HEK293T (cell line): ENCODE results near the gene MAPK8IP3.

ENCODE experiments used
- CTCF ChIA-PET: fragments of 350-600 bp; formaldehyde crosslinking; extraction: SDS; loops from one replicate; lab custom pipeline; 2021; ENCODE audit warnings: antibody characterized with exemption, inconsistent platforms; lab: Yijun Ruan, JAX
- POLR2A ChIA-PET: fragments of 350-600 bp; formaldehyde crosslinking; extraction: SDS; loops from one replicate; lab custom pipeline; 2020; ENCODE audit warnings: antibody characterized with exemption, inconsistent platforms; lab: Yijun Ruan, JAX
- DNase-seq: peaks from one replicate; pipeline ENCODE4 v3.0.0; 2012; ENCODE audit warnings: mixed read lengths; ENCODE audit errors: extremely low spot score
- ARNT ChIP-seq: fragments of 450-650 bp; IDR thresholded peaks from 2 replicates; pipeline ENCODE4 v1.6.1; 2017; ENCODE audit warnings: mild to moderate bottlenecking
- BHLHE40 ChIP-seq: fragments of 450-650 bp; IDR thresholded peaks from 2 replicates; pipeline ENCODE4 v1.6.1; 2016; ENCODE audit warnings: mild to moderate bottlenecking, moderate library complexity, borderline replicate concordance
- CTBP1 ChIP-seq: fragments of 450-650 bp; IDR thresholded peaks from 2 replicates; pipeline ENCODE4 v1.6.1; 2016; ENCODE audit warnings: borderline replicate concordance
- ELF4 ChIP-seq: fragments of 450-650 bp; IDR thresholded peaks from 2 replicates; pipeline ENCODE4 v1.6.1; 2017; ENCODE audit warnings: antibody characterized with exemption
- FOXA1 ChIP-seq: fragments of 450-650 bp; IDR thresholded peaks from 2 replicates; pipeline ENCODE4 v1.6.1; 2016; ENCODE audit warnings: mild to moderate bottlenecking
- FOXK2 ChIP-seq: fragments of 450-650 bp; IDR thresholded peaks from 2 replicates; pipeline ENCODE4 v1.6.1; 2016; ENCODE audit warnings: mild to moderate bottlenecking
- FOXM1 ChIP-seq: fragments of 450-650 bp; IDR thresholded peaks from 2 replicates; pipeline ENCODE4 v1.6.1; 2017; ENCODE audit warnings: mild to moderate bottlenecking, borderline replicate concordance
- HDGF ChIP-seq: fragments of 450-650 bp; IDR thresholded peaks from 2 replicates; pipeline ENCODE4 v1.6.1; 2017; ENCODE audit warnings: antibody characterized with exemption, borderline replicate concordance
- L3MBTL2 ChIP-seq: fragments of 450-650 bp; conservative IDR thresholded peaks from 2 replicates; pipeline ENCODE4 v1.6.1; 2016; ENCODE audit warnings: mild to moderate bottlenecking
- LEF1 ChIP-seq: fragments of 450-650 bp; IDR thresholded peaks from 2 replicates; pipeline ENCODE4 v1.6.1; 2017; ENCODE audit warnings: mild to moderate bottlenecking, borderline replicate concordance
- NFRKB ChIP-seq: fragments of 450-650 bp; IDR thresholded peaks from 2 replicates; pipeline ENCODE4 v1.6.1; 2016; ENCODE audit warnings: mild to moderate bottlenecking, moderate library complexity
- PKNOX1 ChIP-seq: fragments of 450-650 bp; IDR thresholded peaks from 2 replicates; pipeline ENCODE4 v1.6.1; 2016
- SP1 ChIP-seq: fragments of 450-650 bp; IDR thresholded peaks from 2 replicates; pipeline ENCODE4 v1.6.1; 2017
- SUZ12 ChIP-seq: fragments of 450-650 bp; IDR thresholded peaks from 2 replicates; pipeline ENCODE4 v1.6.1; 2016; ENCODE audit warnings: mild to moderate bottlenecking
- TARDBP ChIP-seq: fragments of 450-650 bp; IDR thresholded peaks from 2 replicates; pipeline ENCODE4 v1.6.1; 2016
- ZNF384 ChIP-seq: fragments of 450-650 bp; IDR thresholded peaks from 2 replicates; pipeline ENCODE4 v1.6.1; 2016

Gene MAPK8IP3

DNA sequence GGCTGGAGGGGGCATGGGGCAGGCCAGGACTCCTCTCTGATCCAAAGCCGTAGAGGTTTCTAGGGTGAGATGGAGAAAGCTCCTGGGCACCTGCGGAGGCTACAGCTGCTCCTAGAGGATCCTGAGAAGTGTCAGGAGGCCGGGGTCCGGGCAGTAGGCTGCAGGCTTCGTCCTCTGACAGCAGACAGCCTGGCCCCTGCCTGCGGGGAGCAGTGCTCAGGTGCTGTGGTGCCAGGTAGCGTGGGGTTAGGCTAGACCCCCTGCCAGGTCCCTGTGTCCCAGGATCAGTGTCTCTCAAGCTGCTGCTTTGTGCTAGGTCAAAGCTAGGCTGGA is 68.4 kb downstream of the MAPK8IP3 start:
- TF ChIP-seq TARDBP = no peak
- no peak for TF ChIP-seq FOXM1
- TF ChIP-seq SP1 = no peak
- TF ChIP-seq PKNOX1 = no peak
- no peak for TF ChIP-seq BHLHE40
- no peak for TF ChIP-seq L3MBTL2
- TF ChIP-seq ELF4 = no peak
- TF ChIP-seq HDGF = no peak
- no peak for TF ChIP-seq NFRKB
- no peak for TF ChIP-seq LEF1
- TF ChIP-seq FOXK2 = no peak
- no peak for TF ChIP-seq ZNF384
- TF ChIP-seq ARNT = no peak
- TF ChIP-seq SUZ12 = no peak
- no peak for TF ChIP-seq FOXA1
- TF ChIP-seq CTBP1 = no peak
- no peak for DNase-seq
- ChIA-PET CTCF (interaction anchor here (0.6 to 1.2 kb wide), 3 partner anchors 8 to 177 kb away, joined by 3 to 5 read pairs (median 4); partner anchors contain the start of genes NUBP2 and SPSB3), POLR2A (interaction anchor here (5.6 kb wide), 1 partner anchor 7 kb away, joined by 71 read pairs; the partner anchor contains the start of genes NUBP2 and SPSB3)

- TF ChIP-seq BHLHE40 = no peak
- TF ChIP-seq FOXM1 = no peak
- ChIA-PET POLR2A (interaction anchor here (5.6 kb wide), 1 partner anchor 7 kb away, joined by 71 read pairs; the partner anchor contains the start of genes NUBP2 and SPSB3), CTCF (interaction anchor here (1.2 kb wide), 1 partner anchor 7 kb away, joined by 5 read pairs; the partner anchor contains the start of genes NUBP2 and SPSB3)
- DNase-seq = no peak
Measured at GRCh38 chr16:1775006-1775845, 69.2 kb downstream of the MAPK8IP3 start.

GRCh38 chr16:1775846-1776671 is 70.1 kb downstream of the MAPK8IP3 start:
- TF ChIP-seq SUZ12 (no peak), LEF1 (no peak), CTBP1 (no peak)
- ChIA-PET CTCF (no interaction called here), POLR2A (interaction anchor here (2.1 kb wide), 1 partner anchor 51 kb away, joined by 5 read pairs; the partner anchor contains the start of genes FAHD1 and HAGH)
- no peak for DNase-seq

DNA sequence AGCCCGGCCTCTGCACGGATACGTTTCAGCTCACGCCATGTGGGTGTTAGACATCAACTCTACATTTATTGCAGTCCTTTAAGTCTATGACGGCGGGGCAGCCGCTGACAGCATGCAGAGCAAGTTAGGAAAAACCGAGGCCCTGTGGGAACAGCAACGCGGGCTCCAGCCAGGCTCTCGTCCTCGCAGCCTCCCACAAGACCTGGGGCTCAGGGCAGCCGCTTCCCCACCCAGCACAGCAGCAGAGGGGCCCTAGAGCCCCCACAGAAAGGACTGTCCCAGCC is 70.6 kb downstream of the MAPK8IP3 start:
- POLR2A ChIA-PET = interaction anchor here (2.1 kb wide), 1 partner anchor 51 kb away, joined by 5 read pairs; the partner anchor contains the start of genes FAHD1 and HAGH
- CTCF ChIA-PET = no interaction called here
- DNase-seq = no peak
- no peak for TF ChIP-seq ZNF384
- no peak for TF ChIP-seq ARNT
- no peak for TF ChIP-seq FOXA1
- no peak for TF ChIP-seq ELF4
- no peak for TF ChIP-seq TARDBP

DNA sequence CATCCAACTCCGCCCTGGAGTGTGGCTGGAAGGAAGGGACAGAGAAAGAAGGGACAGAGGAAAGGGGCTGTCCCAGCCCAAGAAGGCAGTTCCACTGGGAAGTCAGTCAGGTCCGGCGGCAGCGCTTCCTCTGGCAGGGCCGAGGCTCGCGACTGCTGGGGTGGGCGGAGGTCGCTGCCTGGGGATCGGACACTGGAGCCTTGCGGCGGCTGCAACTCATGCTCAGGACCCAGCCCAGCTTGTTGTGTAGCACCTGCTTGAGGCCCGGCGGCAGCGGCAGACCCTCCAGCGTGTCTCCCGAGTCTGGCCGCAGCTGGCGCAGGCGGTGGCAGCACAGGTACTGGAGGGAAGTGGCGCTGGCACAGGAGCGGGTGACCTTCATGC is 71.0 kb downstream of the MAPK8IP3 start:
- TF ChIP-seq HDGF = no peak
- no peak for TF ChIP-seq TARDBP
- TF ChIP-seq FOXK2 = no peak
- no peak for TF ChIP-seq FOXA1
- no peak for TF ChIP-seq SP1
- no peak for TF ChIP-seq BHLHE40
- TF ChIP-seq FOXM1 = no peak
- no peak for TF ChIP-seq PKNOX1
- TF ChIP-seq SUZ12 = no peak
- TF ChIP-seq LEF1 = no peak
- no peak for TF ChIP-seq ARNT
- TF ChIP-seq L3MBTL2 = no peak
- TF ChIP-seq CTBP1 = no peak
- TF ChIP-seq NFRKB = no peak
- no peak for TF ChIP-seq ELF4
- TF ChIP-seq ZNF384 = no peak
- ChIA-PET POLR2A (interaction anchor here (2.1 kb wide), 1 partner anchor 50 kb away, joined by 5 read pairs; the partner anchor contains the start of genes FAHD1 and HAGH), CTCF (no interaction called here)
- DNase-seq = no peak

DNA sequence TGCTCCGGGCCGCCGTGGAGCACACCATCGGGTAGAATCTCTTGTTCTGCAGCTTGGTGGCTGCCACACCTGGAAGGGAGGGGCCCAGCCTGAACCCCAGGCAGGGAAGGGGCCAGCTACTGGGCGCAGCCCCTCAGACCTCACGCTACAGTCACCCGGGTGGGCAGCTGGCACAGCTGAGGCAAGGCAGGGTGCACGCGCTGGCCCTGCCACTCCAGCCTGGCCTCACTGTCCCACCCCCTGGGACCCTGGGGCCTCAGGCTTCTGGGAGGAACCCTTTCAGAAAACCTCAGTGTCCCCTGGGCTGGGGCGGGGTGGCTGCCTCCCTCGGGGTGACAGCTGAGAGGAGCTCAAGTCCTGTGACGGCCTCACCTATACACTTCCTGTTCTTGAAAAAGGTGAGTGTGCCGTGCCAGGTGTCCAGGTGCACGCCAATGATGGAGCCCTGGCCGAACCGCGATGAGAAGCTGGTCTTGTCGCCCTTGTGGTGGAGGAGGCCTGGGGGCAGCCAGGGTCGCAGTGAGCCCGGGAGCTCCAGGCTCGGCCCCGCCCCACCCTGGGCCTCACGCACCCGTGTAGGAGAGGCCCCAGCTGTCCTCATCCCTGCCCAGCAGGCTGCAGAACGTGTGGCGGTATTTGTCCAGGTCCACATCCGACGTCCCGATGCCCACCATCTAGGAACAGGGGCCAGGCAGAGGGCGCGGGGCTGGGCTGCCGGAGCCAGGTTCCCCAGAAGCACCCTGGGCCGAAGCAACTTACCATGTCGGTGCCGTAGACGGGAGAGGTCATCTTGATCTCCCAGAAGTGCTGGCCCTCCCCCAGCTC is 71.6 kb downstream of the MAPK8IP3 start:
- CTCF ChIA-PET = no interaction called here

More for the DNA sequence above, 71.6 kb downstream of the MAPK8IP3 start:
- TF ChIP-seq FOXK2 = no peak
- TF ChIP-seq SUZ12 = no peak
- no peak for TF ChIP-seq FOXA1
- TF ChIP-seq ARNT = no peak
- TF ChIP-seq ZNF384 = no peak
- TF ChIP-seq LEF1 = no peak
- no peak for TF ChIP-seq BHLHE40
- TF ChIP-seq NFRKB = no peak
- TF ChIP-seq PKNOX1 = no peak
- no peak for TF ChIP-seq SP1
- no peak for TF ChIP-seq ELF4
- no peak for TF ChIP-seq HDGF
- TF ChIP-seq FOXM1 = no peak
- POLR2A ChIA-PET = interaction anchor here (1.5 to 2.1 kb wide), 2 partner anchors 50 to 72 kb away, joined by 5 to 6 read pairs; partner anchors contain the start of genes FAHD1, HAGH and MAPK8IP3
- no peak for DNase-seq
